Measurements from ENCODE around the gene TSPAN9. TPM values are rescaled to one million over a fixed set of nuclear protein-coding genes. Genes with fewer than 3 reads are reported as not detected.

TSPAN9 gene
- total RNA-seq, 1 donor from 2014 or later, result 0.48 TPM

GRCh38 chr12:3300833-3301401 lies 223.7 kb downstream of the TSPAN9 start:
- Mint-ChIP-seq H3K4me3 (ENCODE audit: low read depth) (no peak overlapping the region), H3K27ac (no peak overlapping the region), H3K36me3 (ENCODE audit: low read depth) (no peaks in the 10 kb centered on the region), H3K27me3 (ENCODE audit: low read depth) (peaks cover 2% of the 10 kb centered on the region), H3K9me3 (no peaks in the 10 kb centered on the region), H3K4me1 (ENCODE audit: low read depth) (peaks cover 11% of the 10 kb centered on the region)
- DNase-seq (ENCODE audit: low spot score), result no peak
- intact Hi-C loops (cut with micrococcal nuclease), result loop anchor here (1.0 kb wide), 1 partner anchor 503 kb away; no protein-coding TSS in a partner anchor

GRCh38 chr12:3302401-3303041 lies 225.3 kb downstream of the TSPAN9 start:
- Mint-ChIP-seq H3K27ac (no peak overlapping the region), H3K27me3 (ENCODE audit: low read depth) (peaks cover 2% of the 10 kb centered on the region), H3K9me3 (no peaks in the 10 kb centered on the region), H3K4me1 (ENCODE audit: low read depth) (peaks cover 11% of the 10 kb centered on the region), H3K4me3 (ENCODE audit: low read depth) (no peak overlapping the region), H3K36me3 (ENCODE audit: low read depth) (no peaks in the 10 kb centered on the region)
- DNase-seq (ENCODE audit: low spot score), result no peak
- intact Hi-C loops (cut with micrococcal nuclease), result no loop called here

- no peak overlapping the region for H3K4me3 Mint-ChIP-seq (ENCODE audit: low read depth)
Observed at GRCh38 chr12:3303410-3304136, 226.4 kb downstream of the TSPAN9 start.

GRCh38 chr12:3304436-3305165 lies 227.4 kb downstream of the TSPAN9 start:
- peaks cover 10% of the 10 kb centered on the region for H3K4me1 Mint-ChIP-seq (ENCODE audit: low read depth)
- no peak for DNase-seq (ENCODE audit: low spot score)

More at GRCh38 chr12:3303410-3304136, 226.4 kb downstream of the TSPAN9 start:
- H3K27ac Mint-ChIP-seq, result no peak overlapping the region
- intact Hi-C loops (cut with micrococcal nuclease), result no loop called here
- H3K4me1 Mint-ChIP-seq (ENCODE audit: low read depth), result peaks cover 11% of the 10 kb centered on the region
- H3K27me3 Mint-ChIP-seq (ENCODE audit: low read depth), result peaks cover 2% of the 10 kb centered on the region
- DNase-seq (ENCODE audit: low spot score), result no peak
- H3K36me3 Mint-ChIP-seq (ENCODE audit: low read depth), result no peaks in the 10 kb centered on the region
- no peaks in the 10 kb centered on the region for H3K9me3 Mint-ChIP-seq

GRCh38 chr12:3305464-3305863 lies 228.3 kb downstream of the TSPAN9 start:
- Mint-ChIP-seq H3K9me3 (no peaks in the 10 kb centered on the region), H3K4me3 (ENCODE audit: low read depth) (no peak overlapping the region), H3K4me1 (ENCODE audit: low read depth) (peaks cover under 1% of the 10 kb centered on the region), H3K36me3 (ENCODE audit: low read depth) (no peaks in the 10 kb centered on the region), H3K27ac (no peak overlapping the region), H3K27me3 (ENCODE audit: low read depth) (peaks cover 2% of the 10 kb centered on the region)
- DNase-seq (ENCODE audit: low spot score), result no peak
- intact Hi-C loops (cut with micrococcal nuclease), result no loop called here

More at GRCh38 chr12:3304436-3305165, 227.4 kb downstream of the TSPAN9 start:
- Mint-ChIP-seq H3K36me3 (ENCODE audit: low read depth) (no peaks in the 10 kb centered on the region), H3K27ac (no peak overlapping the region), H3K4me3 (ENCODE audit: low read depth) (no peak overlapping the region), H3K9me3 (no peaks in the 10 kb centered on the region), H3K27me3 (ENCODE audit: low read depth) (peaks cover 2% of the 10 kb centered on the region)
- intact Hi-C loops (cut with micrococcal nuclease), result no loop called here

GRCh38 chr12:3305904-3306619 lies 228.9 kb downstream of the TSPAN9 start:
- no peaks in the 10 kb centered on the region for H3K4me1 Mint-ChIP-seq (ENCODE audit: low read depth)
- H3K36me3 Mint-ChIP-seq (ENCODE audit: low read depth), result no peaks in the 10 kb centered on the region
- no peak overlapping the region for H3K27ac Mint-ChIP-seq
- no peak for DNase-seq (ENCODE audit: low spot score)
- no peaks in the 10 kb centered on the region for H3K9me3 Mint-ChIP-seq
- intact Hi-C loops (cut with micrococcal nuclease), result no loop called here
- peaks cover under 1% of the 10 kb centered on the region for H3K27me3 Mint-ChIP-seq (ENCODE audit: low read depth)
- no peak overlapping the region for H3K4me3 Mint-ChIP-seq (ENCODE audit: low read depth)

GRCh38 chr12:3307389-3307788 lies 230.2 kb downstream of the TSPAN9 start:
- Mint-ChIP-seq H3K4me1 (ENCODE audit: low read depth) (no peaks in the 10 kb centered on the region), H3K27ac (no peak overlapping the region), H3K36me3 (ENCODE audit: low read depth) (no peaks in the 10 kb centered on the region), H3K27me3 (ENCODE audit: low read depth) (no peaks in the 10 kb centered on the region), H3K4me3 (ENCODE audit: low read depth) (no peak overlapping the region), H3K9me3 (no peaks in the 10 kb centered on the region)
- intact Hi-C loops (cut with micrococcal nuclease), result no loop called here
- no peak for DNase-seq (ENCODE audit: low spot score)

- Mint-ChIP-seq H3K36me3 (ENCODE audit: low read depth) (no peaks in the 10 kb centered on the region), H3K9me3 (no peaks in the 10 kb centered on the region), H3K27me3 (ENCODE audit: low read depth) (no peaks in the 10 kb centered on the region)
Observed at GRCh38 chr12:3308063-3308462, 230.9 kb downstream of the TSPAN9 start.

GRCh38 chr12:3308609-3309008 lies 231.4 kb downstream of the TSPAN9 start:
- H3K27me3 Mint-ChIP-seq (ENCODE audit: low read depth), result no peaks in the 10 kb centered on the region
- intact Hi-C loops (cut with micrococcal nuclease), result no loop called here
- no peaks in the 10 kb centered on the region for H3K36me3 Mint-ChIP-seq (ENCODE audit: low read depth)
- no peak overlapping the region for H3K27ac Mint-ChIP-seq
- no peaks in the 10 kb centered on the region for H3K4me1 Mint-ChIP-seq (ENCODE audit: low read depth)
- H3K4me3 Mint-ChIP-seq (ENCODE audit: low read depth), result no peak overlapping the region
- no peaks in the 10 kb centered on the region for H3K9me3 Mint-ChIP-seq
- no peak for DNase-seq (ENCODE audit: low spot score)

More at GRCh38 chr12:3308063-3308462, 230.9 kb downstream of the TSPAN9 start:
- H3K27ac Mint-ChIP-seq, result no peak overlapping the region
- no peak for DNase-seq (ENCODE audit: low spot score)
- no peak overlapping the region for H3K4me3 Mint-ChIP-seq (ENCODE audit: low read depth)
- intact Hi-C loops (cut with micrococcal nuclease), result no loop called here
- H3K4me1 Mint-ChIP-seq (ENCODE audit: low read depth), result no peaks in the 10 kb centered on the region

- no peaks in the 10 kb centered on the region for H3K9me3 Mint-ChIP-seq
- H3K4me3 Mint-ChIP-seq (ENCODE audit: low read depth), result no peak overlapping the region
- intact Hi-C loops (cut with micrococcal nuclease), result no loop called here
- no peak for DNase-seq (ENCODE audit: low spot score)
- no peaks in the 10 kb centered on the region for H3K27me3 Mint-ChIP-seq (ENCODE audit: low read depth)
- H3K27ac Mint-ChIP-seq, result no peak overlapping the region
- H3K36me3 Mint-ChIP-seq (ENCODE audit: low read depth), result no peaks in the 10 kb centered on the region
- H3K4me1 Mint-ChIP-seq (ENCODE audit: low read depth), result no peaks in the 10 kb centered on the region
Observed at GRCh38 chr12:3309805-3310204, 232.6 kb downstream of the TSPAN9 start.

- Mint-ChIP-seq H3K4me3 (ENCODE audit: low read depth) (no peak overlapping the region), H3K27me3 (ENCODE audit: low read depth) (peaks cover 2% of the 10 kb centered on the region), H3K9me3 (no peaks in the 10 kb centered on the region), H3K4me1 (ENCODE audit: low read depth) (no peaks in the 10 kb centered on the region), H3K27ac (no peak overlapping the region), H3K36me3 (ENCODE audit: low read depth) (no peaks in the 10 kb centered on the region)
- DNase-seq (ENCODE audit: low spot score), result no peak
- intact Hi-C loops (cut with micrococcal nuclease), result no loop called here
Observed at GRCh38 chr12:3310271-3311026, 233.3 kb downstream of the TSPAN9 start.

- no peak for DNase-seq (ENCODE audit: low spot score)
- intact Hi-C loops (cut with micrococcal nuclease), result no loop called here
- no peaks in the 10 kb centered on the region for H3K9me3 Mint-ChIP-seq
- no peaks in the 10 kb centered on the region for H3K4me1 Mint-ChIP-seq (ENCODE audit: low read depth)
- H3K27me3 Mint-ChIP-seq (ENCODE audit: low read depth), result peaks cover 2% of the 10 kb centered on the region
- no peak overlapping the region for H3K27ac Mint-ChIP-seq
- no peak overlapping the region for H3K4me3 Mint-ChIP-seq (ENCODE audit: low read depth)
- H3K36me3 Mint-ChIP-seq (ENCODE audit: low read depth), result no peaks in the 10 kb centered on the region
Observed at GRCh38 chr12:3311027-3311402, 233.8 kb downstream of the TSPAN9 start.
